ENCODE data around the gene MSH4. TPM values are rescaled to one million over a fixed set of nuclear protein-coding genes. Genes with fewer than 3 reads are reported as not detected.
"Not testable (repeated sequence)": the region's sequence is repeated elsewhere in the genome, so short reads cannot be mapped to it uniquely, and the experiment has no call there.

MSH4 gene
- total and polyA plus RNA-seq, 9 donors = 0.09 to 0.65 (median 0.32) TPM

GRCh38 chr1:75780183-75780582, 16.5 kb upstream of the MSH4 start:
- no CpG with 5 or more reads among the region's 4 CpGs for WGBS (ENCODE audit: insufficient coverage)

DNA sequence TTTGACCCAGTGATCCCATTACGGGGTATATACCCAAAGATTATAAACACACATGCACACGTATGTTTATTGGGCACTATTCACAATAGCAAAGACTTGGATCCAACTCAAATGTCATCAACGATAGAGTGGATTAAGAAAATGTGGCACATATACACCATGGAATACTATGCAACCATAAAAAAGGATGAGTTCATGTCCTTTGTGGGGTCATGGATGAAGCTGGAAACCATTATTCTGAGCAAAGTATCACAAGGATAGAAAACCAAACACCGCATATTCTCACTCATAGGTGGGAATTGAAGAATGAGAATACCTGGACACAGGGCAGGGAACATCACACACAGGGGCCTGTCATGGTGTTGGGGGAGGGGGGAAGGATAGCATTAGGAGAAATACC, 12.8 kb upstream of the MSH4 start:
- H3K4me3 ChIP-seq (ENCODE audit: low read length); H3K27ac ChIP-seq (ENCODE audit: low read length); DNase-seq; H3K36me3 ChIP-seq (ENCODE audit: control insufficient read depth, insufficient read depth, low read length); H3K27me3 ChIP-seq (ENCODE audit: control insufficient read depth, insufficient read depth, low read length); H3K9me3 ChIP-seq (replicated peaks; ENCODE audit: control insufficient read depth, low read depth, low read length): not testable (repeated sequence)
- no CpG with 5 or more reads among the region's 4 CpGs for WGBS (ENCODE audit: insufficient coverage)
- H3K4me1 ChIP-seq (ENCODE audit: control insufficient read depth, insufficient read depth, low read length) = peaks cover 13% of the 10 kb centered on the region

More at GRCh38 chr1:75780183-75780582, 16.5 kb upstream of the MSH4 start:
- H3K36me3 ChIP-seq (ENCODE audit: control insufficient read depth, insufficient read depth, low read length); H3K4me3 ChIP-seq (ENCODE audit: low read length); H3K27ac ChIP-seq (ENCODE audit: low read length); H3K9me3 ChIP-seq (replicated peaks; ENCODE audit: control insufficient read depth, low read depth, low read length); DNase-seq; H3K27me3 ChIP-seq (ENCODE audit: control insufficient read depth, insufficient read depth, low read length); H3K4me1 ChIP-seq (ENCODE audit: control insufficient read depth, insufficient read depth, low read length): not testable (repeated sequence)

- H3K27me3 ChIP-seq (ENCODE audit: control insufficient read depth, insufficient read depth, low read length) = no peaks in the 10 kb centered on the region
- peak overlapping the region; percentile 83 for H3K4me3 ChIP-seq (ENCODE audit: low read length)
- 8% methylated on average over 4 of the region's 9 CpGs for WGBS (ENCODE audit: insufficient coverage)
- no peak for DNase-seq
- peaks cover 13% of the 10 kb centered on the region for H3K4me1 ChIP-seq (ENCODE audit: control insufficient read depth, insufficient read depth, low read length)
- H3K36me3 ChIP-seq (ENCODE audit: control insufficient read depth, insufficient read depth, low read length) = peaks cover 6% of the 10 kb centered on the region
- no peaks in the 10 kb centered on the region for H3K9me3 ChIP-seq (replicated peaks; ENCODE audit: control insufficient read depth, low read depth, low read length)
- peak overlapping the region; percentile 89 for H3K27ac ChIP-seq (ENCODE audit: low read length)
Measured at GRCh38 chr1:75785320-75785982, 11.2 kb upstream of the MSH4 start.

- WGBS (ENCODE audit: insufficient coverage) = 0% methylated on average over 12 of the region's 28 CpGs
- Histone ChIP-seq H3K4me1 (ENCODE audit: control insufficient read depth, insufficient read depth, low read length) (peaks cover 13% of the 10 kb centered on the region), H3K4me3 (ENCODE audit: low read length) (peak within 1 kb of the TSS; percentile 83), H3K36me3 (ENCODE audit: control insufficient read depth, insufficient read depth, low read length) (peaks cover 10% of the 10 kb centered on the region), H3K9me3 (replicated peaks; ENCODE audit: control insufficient read depth, low read depth, low read length) (no peaks in the 10 kb centered on the region), H3K27ac (ENCODE audit: low read length) (peak within 1 kb of the TSS; percentile 89), H3K27me3 (ENCODE audit: control insufficient read depth, insufficient read depth, low read length) (no peaks in the 10 kb centered on the region)
- DNase-seq = peak; percentile 98
Measured at GRCh38 chr1:75785983-75786853, 10.5 kb upstream of the MSH4 start, which contains the start of gene RABGGTB. Gene RABGGTB (plus strand): TSS chr1:75786256. CDS start chr1:75786272, 16 bp downstream.

DNA sequence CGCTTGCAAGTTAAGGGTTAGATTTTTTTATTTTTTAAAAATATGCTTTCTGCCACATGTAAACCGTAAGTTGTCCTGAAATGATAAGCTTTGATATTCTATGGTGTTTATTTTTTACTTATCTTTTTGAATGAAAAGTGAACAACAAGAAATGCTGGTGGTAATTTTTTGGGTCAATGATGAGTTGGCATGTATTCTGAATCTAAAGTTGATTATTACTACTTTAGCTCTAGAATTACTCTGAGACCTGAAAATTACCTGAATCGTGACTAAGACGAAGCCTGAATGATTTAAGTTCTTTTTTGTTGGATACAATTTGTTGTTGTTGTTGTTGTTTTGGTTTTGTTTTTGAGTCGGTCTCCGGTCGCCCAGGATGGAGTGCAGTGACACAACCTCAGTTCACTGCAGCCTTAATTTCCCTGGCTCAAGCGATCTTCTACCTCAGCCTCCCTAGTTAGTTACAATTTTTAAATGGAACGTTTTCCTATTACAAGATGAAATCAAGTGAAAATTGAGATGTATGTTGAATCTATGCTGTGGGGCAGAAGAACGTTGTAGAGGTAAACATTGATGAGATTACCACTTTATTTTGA, 9.7 kb upstream of the MSH4 start:
- DNase-seq = no peak
- 0% methylated on average over 1 of the region's 10 CpGs for WGBS (ENCODE audit: insufficient coverage)

GRCh38 chr1:75787524-75787923, 9.2 kb upstream of the MSH4 start:
- DNase-seq = no peak
- 17% methylated on average over 1 of the region's 4 CpGs for WGBS (ENCODE audit: insufficient coverage)
- Histone ChIP-seq H3K4me1 (ENCODE audit: control insufficient read depth, insufficient read depth, low read length) (peaks cover 13% of the 10 kb centered on the region), H3K27ac (ENCODE audit: low read length) (no peak overlapping the region), H3K4me3 (ENCODE audit: low read length) (peak overlapping the region; percentile 83), H3K9me3 (replicated peaks; ENCODE audit: control insufficient read depth, low read depth, low read length) (no peaks in the 10 kb centered on the region), H3K27me3 (ENCODE audit: control insufficient read depth, insufficient read depth, low read length) (no peaks in the 10 kb centered on the region), H3K36me3 (ENCODE audit: control insufficient read depth, insufficient read depth, low read length) (peaks cover 16% of the 10 kb centered on the region)

More for the DNA sequence above, 9.7 kb upstream of the MSH4 start:
- peak overlapping the region; percentile 89 for H3K27ac ChIP-seq (ENCODE audit: low read length)
- peak overlapping the region; percentile 83 for H3K4me3 ChIP-seq (ENCODE audit: low read length)
- H3K4me1 ChIP-seq (ENCODE audit: control insufficient read depth, insufficient read depth, low read length) = peaks cover 13% of the 10 kb centered on the region
- H3K27me3 ChIP-seq (ENCODE audit: control insufficient read depth, insufficient read depth, low read length) = no peaks in the 10 kb centered on the region
- no peaks in the 10 kb centered on the region for H3K9me3 ChIP-seq (replicated peaks; ENCODE audit: control insufficient read depth, low read depth, low read length)
- peaks cover 13% of the 10 kb centered on the region for H3K36me3 ChIP-seq (ENCODE audit: control insufficient read depth, insufficient read depth, low read length)

DNA sequence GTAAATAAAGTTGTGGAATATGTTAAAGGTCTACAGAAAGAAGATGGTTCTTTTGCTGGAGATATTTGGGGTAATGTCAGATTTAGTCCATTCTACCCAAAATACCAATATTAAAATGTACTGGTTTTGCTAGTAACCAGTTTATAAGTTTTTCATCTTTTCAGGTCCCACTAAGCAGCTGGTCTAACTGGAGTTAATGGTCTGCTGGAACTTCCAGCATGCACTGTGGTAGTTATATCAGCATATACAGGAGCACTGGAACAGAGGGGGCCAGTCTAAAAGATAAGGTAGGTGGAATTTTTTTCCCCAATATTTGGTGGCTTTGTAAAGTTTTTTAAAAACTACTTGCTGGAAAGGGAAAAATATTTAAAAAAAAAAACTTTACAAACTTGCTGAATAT, 6.7 kb upstream of the MSH4 start:
- Histone ChIP-seq H3K4me3 (ENCODE audit: low read length) (no peak overlapping the region), H3K9me3 (replicated peaks; ENCODE audit: control insufficient read depth, low read depth, low read length) (no peaks in the 10 kb centered on the region), H3K27me3 (ENCODE audit: control insufficient read depth, insufficient read depth, low read length) (no peaks in the 10 kb centered on the region), H3K27ac (ENCODE audit: low read length) (no peak overlapping the region), H3K4me1 (ENCODE audit: control insufficient read depth, insufficient read depth, low read length) (peaks cover 13% of the 10 kb centered on the region), H3K36me3 (ENCODE audit: control insufficient read depth, insufficient read depth, low read length) (peaks cover 28% of the 10 kb centered on the region)
- no peak for DNase-seq

- peaks cover 8% of the 10 kb centered on the region for H3K4me1 ChIP-seq (ENCODE audit: control insufficient read depth, insufficient read depth, low read length)
- no peaks in the 10 kb centered on the region for H3K9me3 ChIP-seq (replicated peaks; ENCODE audit: control insufficient read depth, low read depth, low read length)
- H3K36me3 ChIP-seq (ENCODE audit: control insufficient read depth, insufficient read depth, low read length) = peaks cover 38% of the 10 kb centered on the region
- DNase-seq = no peak
- no peak overlapping the region for H3K27ac ChIP-seq (ENCODE audit: low read length)
- H3K27me3 ChIP-seq (ENCODE audit: control insufficient read depth, insufficient read depth, low read length) = no peaks in the 10 kb centered on the region
- WGBS (ENCODE audit: insufficient coverage) = 100% methylated on average over 1 of the region's 1 CpG
- H3K4me3 ChIP-seq (ENCODE audit: low read length) = no peak overlapping the region
Measured at GRCh38 chr1:75791022-75791421, 5.7 kb upstream of the MSH4 start.

- Histone ChIP-seq H3K9me3 (replicated peaks; ENCODE audit: control insufficient read depth, low read depth, low read length) (no peaks in the 10 kb centered on the region), H3K4me3 (ENCODE audit: low read length) (no peak overlapping the region), H3K4me1 (ENCODE audit: control insufficient read depth, insufficient read depth, low read length) (peaks cover 8% of the 10 kb centered on the region), H3K27ac (ENCODE audit: low read length) (no peak overlapping the region), H3K36me3 (ENCODE audit: control insufficient read depth, insufficient read depth, low read length) (peaks cover 47% of the 10 kb centered on the region), H3K27me3 (ENCODE audit: control insufficient read depth, insufficient read depth, low read length) (no peaks in the 10 kb centered on the region)
- DNase-seq = no peak
- WGBS (ENCODE audit: insufficient coverage) = no CpG with 5 or more reads among the region's 3 CpGs
Measured at GRCh38 chr1:75792091-75792490, 4.6 kb upstream of the MSH4 start.

GRCh38 chr1:75794382-75794781, 2.3 kb upstream of the MSH4 start:
- Histone ChIP-seq H3K27ac (ENCODE audit: low read length) (no peak overlapping the region), H3K36me3 (ENCODE audit: control insufficient read depth, insufficient read depth, low read length) (peaks cover 49% of the 10 kb centered on the region), H3K9me3 (replicated peaks; ENCODE audit: control insufficient read depth, low read depth, low read length) (no peaks in the 10 kb centered on the region), H3K27me3 (ENCODE audit: control insufficient read depth, insufficient read depth, low read length) (no peaks in the 10 kb centered on the region), H3K4me3 (ENCODE audit: low read length) (no peak overlapping the region), H3K4me1 (ENCODE audit: control insufficient read depth, insufficient read depth, low read length) (no peaks in the 10 kb centered on the region)
- DNase-seq = no peak
- no CpG with 5 or more reads among the region's 2 CpGs for WGBS (ENCODE audit: insufficient coverage)

Data from muscle of leg (tissue), 11 donors.